CD8-positive, alpha-beta memory T cell (primary cell): ENCODE measurements around the gene WWP2. TPM values are rescaled to one million over a fixed set of nuclear protein-coding genes. Genes with fewer than 3 reads are reported as not detected.

Source experiments
- CTCF ChIA-PET: fragments of 350-600 bp; sonication (Branson Sonifier 250); formaldehyde crosslinking; loops from one replicate; lab custom pipeline; 2021; ENCODE audit warnings: antibody characterized with exemption; lab: Charles Lee
- POLR2A ChIA-PET: fragments of 350-600 bp; sonication (Branson Sonifier 250); formaldehyde crosslinking; loops from one replicate; lab custom pipeline; 2021; ENCODE audit warnings: antibody characterized with exemption; lab: Charles Lee
- DNase-seq, 5 donors: peaks; one replicate each; pipeline versions ENCODE4 v3.0.0 to v3.0.0-alpha.2; 2020 to 2022; ENCODE audit warnings: mixed read lengths in 1 of 5
- H3K27ac ChIP-seq: one replicate; pipeline ENCODE4 v1.7.0; 2013; ENCODE audit warnings: low read depth, mild to moderate bottlenecking, low read length, moderate library complexity
- H3K27me3 ChIP-seq: 2 replicates; pipeline ENCODE4 v1.7.0; 2013; ENCODE audit warnings: low read length, mild to moderate bottlenecking; ENCODE audit not compliant: insufficient read depth, poor library complexity, severe bottlenecking
- H3K36me3 ChIP-seq: 2 replicates; pipeline ENCODE4 v1.7.0; 2013; ENCODE audit warnings: mild to moderate bottlenecking, low read length, moderate library complexity; ENCODE audit not compliant: insufficient read depth
- H3K4me1 ChIP-seq: 2 replicates; pipeline ENCODE4 v1.7.0; 2013; ENCODE audit warnings: mild to moderate bottlenecking, low read length, moderate library complexity; ENCODE audit not compliant: insufficient read depth
- H3K4me3 ChIP-seq: 2 replicates; pipeline ENCODE4 v1.7.0; 2013; ENCODE audit warnings: mild to moderate bottlenecking, low read length
- H3K9me3 ChIP-seq: 2 replicates; pipeline ENCODE4 v1.7.0; 2013; ENCODE audit warnings: mild to moderate bottlenecking, low read length
- H3K27ac Mint-ChIP-seq, 8 donors: one replicate each; pipeline ENCODE4 v1.8.0; 2020 to 2021; ENCODE audit warnings: mixed read lengths in 8 of 8, mild to moderate bottlenecking in 6 of 8, inconsistent platforms in 3 of 8, moderate library complexity in 3 of 8
- H3K27me3 Mint-ChIP-seq, 2 donors: one replicate each; pipeline ENCODE4 v1.8.0; 2020 to 2021; ENCODE audit warnings: mixed read lengths in 2 of 2, mild to moderate bottlenecking in 1 of 2, moderate library complexity in 1 of 2
- H3K36me3 Mint-ChIP-seq, 3 donors: one replicate each; pipeline ENCODE4 v1.8.0; 2020 to 2021; ENCODE audit warnings: mixed read lengths in 3 of 3, inconsistent platforms in 1 of 3, mild to moderate bottlenecking in 1 of 3
- H3K4me1 Mint-ChIP-seq, 3 donors: one replicate each; pipeline ENCODE4 v1.8.0; 2020 to 2021; ENCODE audit warnings: mixed read lengths in 3 of 3, inconsistent platforms in 1 of 3, mild to moderate bottlenecking in 1 of 3
- H3K4me3 Mint-ChIP-seq, 7 donors: one replicate each; pipeline ENCODE4 v1.8.0; 2020 to 2021; ENCODE audit warnings: mixed read lengths in 7 of 7, mild to moderate bottlenecking in 6 of 7, moderate library complexity in 4 of 7, inconsistent platforms in 2 of 7
- H3K9me3 Mint-ChIP-seq, 5 donors: one replicate each; pipeline ENCODE4 v1.8.0; 2020 to 2022; ENCODE audit warnings: mixed read lengths in 5 of 5, mild to moderate bottlenecking in 3 of 5, moderate library complexity in 2 of 5, inconsistent platforms in 1 of 5
- polyA plus RNA-seq: library from polyadenylated mRNA; unstranded; fragments of 300-500 nt; fragmentation: Illumina TruSeq; gene quantifications from one replicate; pipeline ENCODE4 v1.2.3, GENCODE V29; 2021
- total RNA-seq, 2 experiments: library from RNA; stranded (reverse); gene quantifications; one replicate each; pipeline ENCODE4 v1.2.3, GENCODE V29; 2021

The WWP2 gene
- total and polyA plus RNA-seq, 3 experiments from 2014 or later: 41.0 to 50.6 (median 46.3) TPM

DNA sequence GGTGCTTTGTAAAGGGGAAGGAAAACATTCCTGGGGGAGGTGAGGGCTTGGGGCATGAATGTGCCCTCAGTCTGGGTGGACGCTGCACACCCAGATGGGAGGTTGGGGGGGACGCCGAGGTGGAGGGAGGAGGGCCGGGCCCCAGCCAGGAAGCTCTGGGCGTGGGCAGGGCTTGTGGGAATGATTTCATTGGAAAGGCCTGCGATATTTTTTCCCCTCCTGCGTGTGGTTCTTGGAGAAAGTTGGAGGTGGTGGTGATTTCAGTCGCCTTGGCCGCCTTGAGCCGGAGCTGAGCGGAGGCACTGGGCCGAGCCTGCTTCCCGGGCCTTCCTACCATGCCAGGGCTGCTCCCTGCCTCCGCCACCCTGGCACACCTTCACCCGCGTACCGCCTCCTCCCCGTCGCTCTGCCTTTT, 162.7 kb downstream of the WWP2 start:
- ChIA-PET POLR2A (no interaction called here), CTCF (no interaction called here)
- H3K27ac ChIP-seq: no peak overlapping the region
- Mint-ChIP-seq H3K4me3 (no peak overlapping the region), H3K36me3 (peaks cover 8 to 67% (median 22%) of the 10 kb centered on the region in 3 donors), H3K27me3 (no peaks in the 10 kb centered on the region), H3K4me1 (peaks cover 0 to 4% (median 0%) of the 10 kb centered on the region in 3 donors), H3K9me3 (no peaks in the 10 kb centered on the region), H3K27ac (peak overlapping the region in 1 of 8 donors; percentile 29)
- no peak overlapping the region for H3K4me3 ChIP-seq
- no peak for DNase-seq
- no peaks in the 10 kb centered on the region for H3K27me3 ChIP-seq
- H3K9me3 ChIP-seq: no peaks in the 10 kb centered on the region
- peaks cover 10% of the 10 kb centered on the region for H3K36me3 ChIP-seq
- no peaks in the 10 kb centered on the region for H3K4me1 ChIP-seq

DNA sequence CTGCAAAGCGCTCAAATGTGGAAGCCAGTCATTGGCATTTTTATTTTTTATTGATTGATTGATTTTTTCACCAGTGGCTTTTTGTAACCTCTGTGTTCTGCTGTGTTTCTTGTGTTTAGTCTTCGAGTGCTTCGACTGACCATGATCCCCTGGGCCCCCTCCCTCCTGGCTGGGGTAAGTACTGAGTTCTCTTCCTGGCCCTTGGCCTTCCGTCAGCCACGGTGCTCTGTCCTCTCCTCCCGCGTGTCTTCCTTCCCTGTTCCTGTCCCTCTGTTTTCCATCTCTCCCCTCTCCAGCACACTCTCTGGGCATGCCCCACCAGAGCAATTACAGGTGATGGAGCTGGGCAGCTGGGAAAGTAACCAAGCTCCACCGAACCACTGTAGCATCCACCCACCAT, 163.2 kb downstream of the WWP2 start:
- Mint-ChIP-seq H3K27ac (peak overlapping the region in 1 of 8 donors; percentile 19), H3K4me1 (peaks cover 0 to 4% (median 0%) of the 10 kb centered on the region in 3 donors), H3K27me3 (no peaks in the 10 kb centered on the region), H3K36me3 (peaks cover 8 to 68% (median 20%) of the 10 kb centered on the region in 3 donors), H3K4me3 (no peak overlapping the region), H3K9me3 (no peaks in the 10 kb centered on the region)
- DNase-seq: no peak
- H3K27ac ChIP-seq: no peak overlapping the region
- POLR2A ChIA-PET: no interaction called here
- CTCF ChIA-PET: no interaction called here
- H3K27me3 ChIP-seq: no peaks in the 10 kb centered on the region
- no peaks in the 10 kb centered on the region for H3K9me3 ChIP-seq
- H3K4me3 ChIP-seq: no peak overlapping the region
- peaks cover 12% of the 10 kb centered on the region for H3K36me3 ChIP-seq
- no peaks in the 10 kb centered on the region for H3K4me1 ChIP-seq

GRCh38 chr16:69926241-69926640, 164.1 kb downstream of the WWP2 start:
- POLR2A ChIA-PET: no interaction called here
- Histone ChIP-seq H3K4me3 (no peak overlapping the region), H3K36me3 (peaks cover 15% of the 10 kb centered on the region), H3K9me3 (no peaks in the 10 kb centered on the region), H3K27ac (no peak overlapping the region), H3K4me1 (no peaks in the 10 kb centered on the region), H3K27me3 (no peaks in the 10 kb centered on the region)
- CTCF ChIA-PET: no interaction called here
- Mint-ChIP-seq H3K27me3 (no peaks in the 10 kb centered on the region), H3K4me1 (peaks cover 0 to 4% (median 0%) of the 10 kb centered on the region in 3 donors), H3K4me3 (no peak overlapping the region), H3K9me3 (no peaks in the 10 kb centered on the region), H3K36me3 (peaks cover 3 to 68% (median 18%) of the 10 kb centered on the region in 3 donors), H3K27ac (peak overlapping the region in 2 of 8 donors; percentile 26 to 36)
- no peak for DNase-seq

GRCh38 chr16:69927056-69927757, 165.1 kb downstream of the WWP2 start:
- no peaks in the 10 kb centered on the region for H3K9me3 ChIP-seq
- CTCF ChIA-PET: interaction anchor here (0.7 kb wide), 1 partner anchor 10 kb away, joined by 3 read pairs; no protein-coding TSS in a partner anchor
- H3K27ac Mint-ChIP-seq: peak overlapping the region in 2 of 8 donors; percentile 17 to 46
- no peak overlapping the region for H3K4me3 ChIP-seq
- DNase-seq: no peak
- peaks cover 17% of the 10 kb centered on the region for H3K36me3 ChIP-seq
- H3K27me3 Mint-ChIP-seq: no peaks in the 10 kb centered on the region
- no peaks in the 10 kb centered on the region for H3K9me3 Mint-ChIP-seq
- no peak overlapping the region for H3K27ac ChIP-seq
- peaks cover 0 to 3% (median 0%) of the 10 kb centered on the region in 3 donors for H3K4me1 Mint-ChIP-seq
- H3K4me1 ChIP-seq: no peaks in the 10 kb centered on the region
- no peak overlapping the region for H3K4me3 Mint-ChIP-seq
- POLR2A ChIA-PET: no interaction called here
- no peaks in the 10 kb centered on the region for H3K27me3 ChIP-seq
- peaks cover 0 to 71% (median 12%) of the 10 kb centered on the region in 3 donors for H3K36me3 Mint-ChIP-seq

GRCh38 chr16:69928856-69929400, 166.8 kb downstream of the WWP2 start:
- H3K27ac ChIP-seq: no peak overlapping the region
- no peak overlapping the region for H3K27ac Mint-ChIP-seq
- H3K9me3 Mint-ChIP-seq: no peaks in the 10 kb centered on the region
- H3K36me3 ChIP-seq: peaks cover 27% of the 10 kb centered on the region
- no peaks in the 10 kb centered on the region for H3K4me1 Mint-ChIP-seq
- CTCF ChIA-PET: interaction anchor here (0.9 to 2.3 kb wide), 3 partner anchors 13 to 26 kb away, joined by 3 to 14 read pairs (median 4); no protein-coding TSS in a partner anchor
- no peaks in the 10 kb centered on the region for H3K4me1 ChIP-seq
- POLR2A ChIA-PET: interaction anchor here (1.6 kb wide), 1 partner anchor 174 kb away, joined by 3 read pairs; the partner anchor contains the start of gene NOB1
- H3K9me3 ChIP-seq: no peaks in the 10 kb centered on the region
- H3K4me3 ChIP-seq: no peak overlapping the region
- no peak for DNase-seq
- H3K4me3 Mint-ChIP-seq: no peak overlapping the region
- H3K27me3 ChIP-seq: no peaks in the 10 kb centered on the region
- H3K36me3 Mint-ChIP-seq: peaks cover 0 to 79% (median 17%) of the 10 kb centered on the region in 3 donors
- H3K27me3 Mint-ChIP-seq: no peaks in the 10 kb centered on the region

DNA sequence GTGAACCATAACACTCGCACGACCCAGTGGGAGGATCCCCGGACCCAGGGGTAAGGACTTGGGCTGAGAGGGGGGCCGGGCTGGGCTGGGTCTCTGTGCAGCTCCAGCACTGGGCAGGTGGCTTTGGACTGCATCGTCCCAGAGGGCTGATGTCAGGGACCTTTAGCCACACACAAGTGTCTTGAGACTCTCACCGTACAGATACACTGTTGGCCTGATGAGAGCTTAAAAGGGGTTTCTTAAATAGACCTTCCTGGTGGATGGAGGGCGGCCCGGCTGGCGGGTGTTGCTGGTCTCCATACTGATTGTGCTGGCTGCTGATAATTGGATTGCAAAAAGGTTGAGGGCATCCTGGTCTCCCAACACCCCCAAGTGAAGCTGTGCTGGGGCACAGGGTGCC, 167.3 kb downstream of the WWP2 start:
- Histone ChIP-seq H3K27me3 (no peaks in the 10 kb centered on the region), H3K4me1 (no peaks in the 10 kb centered on the region), H3K4me3 (no peak overlapping the region), H3K36me3 (peaks cover 29% of the 10 kb centered on the region), H3K9me3 (no peaks in the 10 kb centered on the region), H3K27ac (no peak overlapping the region)
- H3K4me1 Mint-ChIP-seq: no peaks in the 10 kb centered on the region
- no peaks in the 10 kb centered on the region for H3K9me3 Mint-ChIP-seq
- H3K36me3 Mint-ChIP-seq: peaks cover 0 to 85% (median 17%) of the 10 kb centered on the region in 3 donors
- no peaks in the 10 kb centered on the region for H3K27me3 Mint-ChIP-seq
- DNase-seq: no peak
- CTCF ChIA-PET: interaction anchor here (0.9 to 2.3 kb wide), 6 partner anchors 7 to 175 kb away, joined by 3 to 14 read pairs (median 4); partner anchors contain the start of gene NOB1
- H3K27ac Mint-ChIP-seq: peak overlapping the region in 2 of 8 donors; percentile 12 to 24
- POLR2A ChIA-PET: interaction anchor here (1.6 kb wide), 1 partner anchor 175 kb away, joined by 3 read pairs; the partner anchor contains the start of gene NOB1
- H3K4me3 Mint-ChIP-seq: no peak overlapping the region

- ChIA-PET POLR2A (interaction anchor here (1.6 kb wide), 1 partner anchor 176 kb away, joined by 3 read pairs; the partner anchor contains the start of gene NOB1), CTCF (interaction anchor here (0.6 to 2.3 kb wide), 14 partner anchors 8 to 222 kb away, joined by 3 to 14 read pairs (median 3); partner anchors contain the start of gene NOB1)
These were observed 168.1 kb downstream of the WWP2 start for GRCh38 chr16:69930117-69930776.

More at GRCh38 chr16:69930117-69930776, 168.1 kb downstream of the WWP2 start:
- Histone ChIP-seq H3K9me3 (no peaks in the 10 kb centered on the region), H3K36me3 (peaks cover 29% of the 10 kb centered on the region), H3K27me3 (no peaks in the 10 kb centered on the region), H3K4me3 (no peak overlapping the region), H3K4me1 (no peaks in the 10 kb centered on the region), H3K27ac (no peak overlapping the region)
- peak; percentile 19 to 61 (median 32) for DNase-seq
- no peaks in the 10 kb centered on the region for H3K4me1 Mint-ChIP-seq
- no peak overlapping the region for H3K4me3 Mint-ChIP-seq
- H3K27ac Mint-ChIP-seq: peak overlapping the region in 1 of 8 donors; percentile 17
- no peaks in the 10 kb centered on the region for H3K27me3 Mint-ChIP-seq
- peaks cover 0 to 90% (median 17%) of the 10 kb centered on the region in 3 donors for H3K36me3 Mint-ChIP-seq
- H3K9me3 Mint-ChIP-seq: no peaks in the 10 kb centered on the region
